T47D (cell line): ENCODE measurements around the gene ERMARD.

ENCODE experiments used
- DNase-seq, 2 experiments: peaks; one replicate each; pipeline versions ENCODE4 v3.0.0 to v3.0.0-alpha.2; 2011 to 2012; ENCODE audit warnings: low read depth in 1 of 2, low spot score in 1 of 2
- JUND ChIP-seq: IDR thresholded peaks from 2 replicates; pipeline ENCODE4 v1.6.1; 2012; ENCODE audit warnings: low read depth
- in situ Hi-C: cut with HindIII; loops from 2 replicates; pipeline ENCODE4 v1.10.0; 2016; ENCODE audit warnings: low sequenced_read_pairs, low pct_unique_long_range_greater_than_20kb

ERMARD gene

DNA sequence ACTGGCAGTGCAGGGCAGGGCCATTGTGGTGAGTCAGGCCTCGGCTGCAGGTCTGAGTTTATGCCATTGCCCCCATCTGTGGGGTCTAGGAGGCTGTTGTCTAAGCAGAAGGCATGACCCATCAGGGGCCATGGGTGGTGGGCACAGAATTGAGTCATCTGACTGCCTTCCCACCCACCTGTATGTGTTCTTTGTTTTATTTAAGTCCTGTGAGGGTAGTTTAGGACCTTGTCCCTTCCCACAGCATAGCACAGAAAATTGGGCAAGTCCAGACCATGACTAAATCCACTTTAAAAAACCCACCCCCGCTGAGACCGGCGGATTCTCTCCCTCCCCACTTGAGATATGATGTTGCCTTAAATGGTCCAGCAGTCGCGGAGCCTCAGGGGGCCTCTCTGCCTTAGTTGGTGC, 40.3 kb downstream of the ERMARD start:
- in situ Hi-C loops: no loop called here
- DNase-seq: no peak
- no peak for TF ChIP-seq JUND

DNA sequence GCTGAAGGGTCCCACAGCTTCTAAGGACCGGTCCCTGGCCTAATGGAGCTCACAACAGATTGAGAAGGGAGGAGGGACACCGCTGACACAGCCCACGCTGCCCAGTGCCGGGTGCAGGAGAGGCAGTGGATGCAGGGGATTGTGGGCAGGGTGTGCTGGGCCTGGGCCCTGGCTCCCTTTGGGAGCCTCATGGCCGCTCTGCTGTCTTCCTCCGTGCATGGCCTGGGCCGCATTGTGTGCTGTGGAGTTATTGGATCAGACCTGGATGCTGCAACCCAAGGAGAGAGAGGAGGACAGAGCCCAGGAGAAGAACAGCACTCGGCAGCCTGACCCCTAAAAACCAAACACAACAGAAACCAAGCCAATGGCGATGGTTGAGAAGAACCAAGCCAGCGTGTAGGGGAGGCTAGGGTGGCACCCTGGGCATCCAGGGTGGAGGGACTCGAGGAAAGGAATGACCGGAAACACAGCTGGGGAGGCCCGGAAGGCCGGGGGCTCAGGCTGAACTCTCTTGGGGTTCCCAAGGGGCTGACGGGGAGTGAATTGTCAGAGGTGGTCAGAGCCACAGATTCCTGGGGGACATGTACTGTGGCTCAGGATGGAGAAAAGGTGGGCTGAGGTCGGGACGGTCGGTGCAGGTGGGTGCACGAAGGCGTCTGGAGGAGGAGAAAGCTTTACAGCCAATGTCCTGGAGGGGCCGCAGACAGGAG, 41.0 kb downstream of the ERMARD start:
- in situ Hi-C loops: no loop called here

DNA sequence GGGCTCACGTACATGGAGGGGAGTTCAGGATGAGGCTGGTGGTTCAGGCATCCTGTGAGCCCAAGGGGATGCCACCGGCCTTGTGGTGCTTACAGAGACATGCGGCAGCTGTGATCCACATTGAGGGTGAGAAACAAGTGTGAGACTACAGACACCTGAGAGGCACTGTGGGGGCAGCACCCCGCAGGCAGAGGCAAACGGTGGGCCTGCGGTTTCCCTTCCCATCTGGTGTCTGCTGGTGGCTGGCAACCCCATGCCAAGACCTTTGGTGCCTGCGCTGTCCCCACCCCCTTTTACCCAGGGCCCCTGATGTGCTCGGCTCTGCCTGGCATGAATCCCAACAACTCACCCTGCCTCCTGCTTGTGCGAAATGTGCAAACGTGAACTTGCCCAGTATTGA, 42.0 kb downstream of the ERMARD start:
- DNase-seq: no peak
- in situ Hi-C loops: no loop called here
- no peak for TF ChIP-seq JUND

More for the DNA sequence above, 41.0 kb downstream of the ERMARD start:
- DNase-seq: no peak
- TF ChIP-seq JUND: no peak

DNA sequence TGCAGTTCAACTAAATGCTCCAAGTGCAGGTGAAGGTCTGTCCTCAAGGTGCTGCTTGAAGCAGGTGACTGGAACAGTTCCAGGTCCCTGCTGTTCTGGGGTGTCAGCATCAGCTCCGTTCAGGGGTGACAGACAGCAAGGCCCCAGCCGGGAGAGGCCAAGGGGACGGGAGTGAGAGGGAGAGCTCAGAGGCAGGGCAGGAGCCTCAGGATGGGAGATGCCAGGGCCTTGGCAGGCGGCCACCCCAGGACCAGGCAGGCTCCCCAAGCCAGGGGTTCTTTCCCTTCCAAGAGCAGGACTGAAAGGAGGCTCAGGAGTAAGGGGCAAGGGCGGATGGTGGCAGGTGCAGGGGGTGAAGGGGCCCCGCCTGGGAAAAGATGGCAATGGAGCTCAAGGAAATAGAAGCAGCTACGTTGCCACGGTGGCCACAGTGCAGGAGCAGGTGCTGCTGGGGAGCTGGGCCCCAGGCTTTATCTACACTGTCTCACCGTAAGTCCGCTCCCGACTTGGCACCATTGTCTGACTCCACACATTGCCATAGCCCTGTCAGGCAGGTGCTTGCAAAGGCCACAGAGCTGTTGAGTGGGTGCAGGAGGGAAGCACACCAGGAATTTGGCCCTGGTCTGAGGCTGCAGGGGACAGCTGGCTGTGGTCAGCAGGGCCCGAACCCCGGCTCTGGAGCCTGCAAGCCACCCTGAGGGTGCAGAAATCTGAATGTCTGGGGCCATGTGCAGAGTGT, 43.1 kb downstream of the ERMARD start:
- DNase-seq: no peak
- TF ChIP-seq JUND: no peak
- in situ Hi-C loops: no loop called here

DNA sequence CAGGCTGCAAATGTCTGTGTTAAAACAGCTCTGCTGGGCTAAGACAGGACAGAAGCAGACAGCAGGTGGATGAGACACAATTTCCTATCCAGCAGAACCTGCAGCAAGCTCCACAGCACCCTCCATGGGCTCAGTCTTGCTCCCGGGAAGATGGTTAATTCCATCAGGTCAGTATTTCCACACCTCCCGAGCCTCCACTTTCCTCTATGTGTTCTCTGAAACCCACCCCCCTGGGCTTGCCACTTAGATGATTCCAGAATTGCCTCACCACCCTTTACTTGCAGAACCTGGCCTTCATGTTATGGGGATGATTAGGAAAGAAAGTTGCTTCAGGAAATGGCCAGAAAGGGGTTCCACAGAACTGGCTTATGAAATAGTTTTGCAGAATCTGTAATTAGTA, 43.8 kb downstream of the ERMARD start:
- TF ChIP-seq JUND: no peak
- in situ Hi-C loops: no loop called here
- DNase-seq: no peak

DNA sequence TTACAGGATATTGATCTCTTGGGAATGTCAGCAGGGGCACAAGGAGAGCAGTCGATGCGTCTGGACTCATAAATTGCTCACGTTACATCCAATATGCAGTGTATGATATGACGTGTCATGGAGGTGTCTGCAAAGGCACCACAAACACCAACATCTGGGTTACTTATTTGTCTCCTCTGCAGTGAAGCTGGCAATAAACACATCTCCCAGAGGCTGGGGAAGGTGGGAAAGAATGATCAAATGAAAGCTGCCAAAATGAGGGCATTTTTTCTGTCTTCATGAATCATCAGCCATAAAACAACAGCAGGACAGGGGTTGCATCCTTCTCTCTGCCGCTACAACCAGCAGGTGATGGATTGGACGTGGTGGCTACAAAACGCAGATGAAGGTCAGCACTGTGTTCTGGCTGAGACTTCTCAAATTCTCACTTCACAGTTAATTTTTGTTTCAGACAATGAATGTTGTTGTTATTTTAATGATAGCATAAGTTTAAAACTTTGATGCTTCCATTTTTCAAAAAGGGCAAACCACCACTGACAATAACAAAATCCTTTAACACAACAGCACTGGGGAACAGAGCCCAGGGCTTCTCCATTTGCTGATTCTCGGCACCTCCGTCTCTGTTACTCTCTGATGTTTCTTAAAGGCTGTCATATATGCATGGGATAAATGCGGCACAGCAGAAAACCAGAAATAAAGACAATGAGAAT, 47.5 kb downstream of the ERMARD start:
- no peak for DNase-seq
- no peak for TF ChIP-seq JUND
- in situ Hi-C loops: no loop called here

DNA sequence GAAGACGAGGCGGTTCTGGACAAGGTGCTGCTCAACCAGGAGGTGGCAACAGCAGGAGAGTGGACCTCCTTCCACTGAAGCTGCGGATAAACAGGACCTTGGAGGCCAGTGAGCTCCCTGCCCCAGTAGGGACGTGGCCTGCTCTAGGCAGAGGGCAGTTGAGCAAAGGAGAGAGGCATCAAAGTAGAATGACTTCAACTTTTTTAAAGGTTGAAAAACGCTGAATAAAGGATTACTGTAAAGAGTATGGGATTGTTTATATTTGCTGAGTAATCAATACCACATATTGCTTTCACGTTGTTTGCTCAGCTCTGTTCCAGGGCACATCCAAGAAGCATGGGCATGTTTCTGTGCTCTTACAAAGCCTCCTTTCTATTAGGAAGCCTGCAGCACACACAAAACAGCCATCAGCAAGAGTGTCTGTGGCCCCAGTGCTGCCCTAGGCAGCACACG, 48.1 kb downstream of the ERMARD start:
- no peak for TF ChIP-seq JUND
- no peak for DNase-seq
- in situ Hi-C loops: no loop called here

DNA sequence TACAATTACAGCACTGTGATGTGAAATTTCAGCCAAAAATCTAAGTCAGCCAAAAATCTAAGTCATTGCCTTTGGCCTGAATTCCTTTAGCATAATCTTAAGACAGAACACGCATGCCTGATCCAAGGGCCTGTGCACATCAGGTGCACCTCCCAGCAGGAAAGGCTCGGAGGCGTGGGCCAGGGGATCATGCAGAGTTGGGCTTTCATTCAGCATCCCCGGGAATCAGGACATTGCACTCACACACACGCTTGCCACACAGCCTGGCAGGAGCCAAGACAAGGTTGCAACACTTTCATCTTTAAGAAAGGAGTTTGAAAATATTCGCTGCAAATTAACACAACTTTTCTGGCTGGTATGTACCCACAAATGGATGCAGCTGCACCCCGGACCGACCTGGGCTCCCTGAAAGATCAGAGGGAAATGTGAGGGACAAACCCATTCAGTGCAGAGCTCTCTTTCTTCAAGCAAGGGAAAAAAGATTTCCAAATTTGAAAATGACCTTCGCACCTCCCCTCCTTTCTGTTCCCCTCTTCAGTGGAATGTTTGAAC, 48.8 kb downstream of the ERMARD start:
- no peak for TF ChIP-seq JUND
- DNase-seq: no peak
- in situ Hi-C loops: no loop called here

DNA sequence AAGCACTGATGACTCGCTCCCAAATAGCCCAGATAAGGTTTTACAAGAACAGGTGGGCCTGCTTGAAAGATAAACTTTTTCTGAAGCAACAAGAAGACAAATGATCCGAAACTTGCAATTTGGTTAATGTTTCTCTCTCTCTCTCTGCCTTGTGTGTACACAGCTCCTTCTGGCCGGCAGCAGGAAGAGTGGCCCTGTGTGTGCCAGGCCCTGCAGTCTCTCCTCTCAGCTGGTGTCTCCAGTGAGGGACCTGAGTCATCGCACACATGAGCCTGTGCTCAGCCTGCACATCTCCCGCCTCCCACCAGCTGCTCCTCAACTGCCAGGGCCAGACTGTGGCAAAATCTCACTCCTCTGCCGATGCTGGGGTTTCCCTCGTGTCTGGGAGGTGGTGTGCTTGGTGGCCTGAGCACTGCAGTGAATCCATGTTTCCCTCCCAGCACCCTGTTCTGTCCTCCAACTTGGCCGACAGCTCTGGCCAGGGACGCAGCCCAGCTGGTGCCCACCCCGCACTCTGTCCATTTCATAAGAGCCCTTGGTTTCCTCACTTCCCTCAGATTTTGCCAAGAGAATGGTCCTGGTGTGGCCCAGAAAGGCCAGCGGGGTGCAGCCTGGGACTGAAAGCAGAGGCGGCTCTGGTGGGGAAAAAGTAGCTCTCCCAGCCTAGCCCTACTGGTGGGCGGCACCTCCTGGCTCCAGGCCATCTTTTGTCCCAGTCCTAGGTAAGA, 49.4 kb downstream of the ERMARD start:
- no peak for DNase-seq
- no peak for TF ChIP-seq JUND
- in situ Hi-C loops: no loop called here

DNA sequence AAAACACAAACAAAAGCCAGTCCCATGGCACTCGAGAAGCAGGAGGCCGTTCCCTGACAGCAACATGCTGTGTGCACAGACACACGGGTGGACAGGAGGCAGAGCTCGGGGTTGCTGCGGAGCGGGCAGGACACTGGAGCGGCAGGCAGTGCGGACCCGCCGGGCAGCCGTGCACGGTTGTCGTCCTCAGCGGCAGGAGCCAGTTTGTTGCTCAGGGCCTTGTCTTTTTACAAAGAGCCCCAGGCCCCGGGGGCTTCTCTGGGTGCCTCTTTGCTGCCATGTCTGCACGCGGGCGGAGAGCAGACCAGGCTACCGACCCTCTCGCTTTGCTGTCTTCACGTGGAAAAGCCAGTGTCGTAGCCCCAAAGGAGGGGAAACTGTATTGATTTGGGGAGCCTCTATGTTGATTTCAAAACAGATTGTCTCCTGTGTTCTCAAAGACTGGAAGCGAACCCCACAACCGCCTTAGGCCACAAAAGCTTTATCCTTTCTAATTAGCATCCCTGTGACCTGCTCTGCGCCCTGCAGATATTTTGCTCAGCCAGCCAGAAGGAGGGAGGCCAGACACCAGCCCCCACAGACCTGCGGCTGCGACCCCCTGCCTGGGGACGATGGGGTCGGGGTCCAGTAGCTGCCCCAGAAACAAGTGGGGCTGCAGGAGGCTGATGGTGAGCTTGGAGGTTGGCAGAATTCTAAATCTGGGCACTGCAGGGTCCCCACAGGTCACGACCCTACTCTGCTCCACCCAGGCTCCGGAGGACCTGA, 50.2 kb downstream of the ERMARD start:
- no peak for DNase-seq
- in situ Hi-C loops: no loop called here

DNA sequence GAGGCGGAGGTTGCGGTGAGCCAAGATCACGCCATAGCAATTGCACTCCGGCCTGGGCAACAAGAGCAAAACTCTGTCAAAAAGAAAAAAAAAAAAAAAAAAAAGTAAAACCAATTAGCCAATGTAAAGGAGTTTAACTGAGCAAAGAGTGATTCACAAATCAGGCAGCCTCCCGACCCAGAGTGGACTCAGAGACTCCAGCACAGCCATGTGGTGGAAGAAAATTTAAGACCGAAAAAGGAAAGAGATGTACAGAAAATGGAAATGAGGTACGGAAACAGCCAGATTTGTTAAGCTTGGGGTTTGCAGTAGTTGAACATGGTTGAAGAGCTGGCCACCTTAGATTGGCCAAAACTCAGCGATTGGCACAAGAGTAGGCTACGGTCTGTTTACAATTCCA, 51.4 kb downstream of the ERMARD start:
- no peak for TF ChIP-seq JUND
- in situ Hi-C loops: no loop called here
- DNase-seq: no peak

More for the DNA sequence above, 50.2 kb downstream of the ERMARD start:
- TF ChIP-seq JUND: no peak
